Endometrium (tissue), 2 donors: Measurements from ENCODE around the gene WNK4.

ENCODE experiments used
- FAIRE-seq: peaks from 2 replicates; lab custom pipeline; 2012; peaks lifted over from hg19 to GRCh38; lab: Jason Lieb, UNC
- donor health status: control.
- donor health status: control.

Gene WNK4

DNA sequence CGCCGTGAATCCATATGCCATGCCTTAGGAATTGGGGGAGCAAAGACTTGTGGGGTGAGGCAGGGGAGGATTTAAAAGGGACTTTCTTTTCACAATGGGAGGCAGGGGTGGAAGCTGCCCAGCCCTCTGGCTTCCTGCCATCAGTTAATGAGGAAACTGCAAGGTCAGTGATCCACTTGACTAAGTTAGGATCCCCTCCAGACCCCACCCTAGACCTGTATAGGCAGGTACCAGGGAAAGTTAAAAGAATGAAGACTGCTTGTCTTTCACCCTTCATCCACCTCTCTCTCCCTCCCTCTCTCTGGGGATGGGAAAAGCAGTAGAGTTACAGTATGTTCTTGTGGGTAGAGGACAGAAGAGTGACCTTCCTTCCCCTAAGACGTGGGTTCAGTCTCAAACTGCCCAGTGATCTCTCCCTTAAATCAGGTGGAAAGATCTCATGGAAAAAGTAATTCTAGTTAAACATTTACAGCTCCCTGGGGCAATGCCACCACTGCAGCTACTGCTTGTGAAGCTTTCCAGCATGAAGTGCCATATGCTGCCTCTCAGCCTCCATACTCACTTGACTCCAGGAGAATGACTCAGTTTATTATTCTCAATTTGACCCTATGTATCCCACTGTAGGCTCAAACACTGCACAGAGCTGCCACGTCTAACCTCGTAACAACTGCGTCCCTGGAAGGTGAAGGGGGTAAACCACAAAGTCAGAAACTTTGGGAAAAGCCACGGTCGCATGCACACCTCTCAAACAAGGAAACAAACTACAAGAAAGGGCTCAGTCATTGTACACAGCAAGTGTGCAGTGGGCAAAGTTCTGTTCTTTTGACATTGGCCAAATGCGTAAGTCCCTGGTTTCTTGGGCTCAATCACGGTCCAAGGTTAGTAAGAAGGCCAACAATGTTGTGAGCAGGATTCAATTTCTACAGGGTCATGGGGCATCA, 16.9 kb downstream of the WNK4 start:
- no peak for FAIRE-seq

DNA sequence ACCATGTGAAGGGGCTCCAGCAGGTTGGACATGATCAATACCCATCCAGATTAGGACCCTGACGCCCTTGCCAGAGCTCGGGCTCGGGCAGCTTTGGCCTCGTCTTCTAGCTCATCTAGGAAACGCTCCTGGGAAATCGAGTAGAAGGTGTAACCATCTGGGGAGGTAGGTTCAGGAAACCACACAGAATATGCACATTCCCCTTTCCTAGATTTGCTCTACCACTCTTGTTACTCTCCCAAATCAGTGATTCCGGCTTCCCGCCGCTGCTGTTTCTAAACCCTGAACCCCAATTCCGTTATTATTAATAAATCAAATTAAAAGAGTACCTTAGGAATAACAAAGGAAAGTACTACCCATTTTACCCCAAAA, 17.6 kb downstream of the WNK4 start:
- no peak for FAIRE-seq

DNA sequence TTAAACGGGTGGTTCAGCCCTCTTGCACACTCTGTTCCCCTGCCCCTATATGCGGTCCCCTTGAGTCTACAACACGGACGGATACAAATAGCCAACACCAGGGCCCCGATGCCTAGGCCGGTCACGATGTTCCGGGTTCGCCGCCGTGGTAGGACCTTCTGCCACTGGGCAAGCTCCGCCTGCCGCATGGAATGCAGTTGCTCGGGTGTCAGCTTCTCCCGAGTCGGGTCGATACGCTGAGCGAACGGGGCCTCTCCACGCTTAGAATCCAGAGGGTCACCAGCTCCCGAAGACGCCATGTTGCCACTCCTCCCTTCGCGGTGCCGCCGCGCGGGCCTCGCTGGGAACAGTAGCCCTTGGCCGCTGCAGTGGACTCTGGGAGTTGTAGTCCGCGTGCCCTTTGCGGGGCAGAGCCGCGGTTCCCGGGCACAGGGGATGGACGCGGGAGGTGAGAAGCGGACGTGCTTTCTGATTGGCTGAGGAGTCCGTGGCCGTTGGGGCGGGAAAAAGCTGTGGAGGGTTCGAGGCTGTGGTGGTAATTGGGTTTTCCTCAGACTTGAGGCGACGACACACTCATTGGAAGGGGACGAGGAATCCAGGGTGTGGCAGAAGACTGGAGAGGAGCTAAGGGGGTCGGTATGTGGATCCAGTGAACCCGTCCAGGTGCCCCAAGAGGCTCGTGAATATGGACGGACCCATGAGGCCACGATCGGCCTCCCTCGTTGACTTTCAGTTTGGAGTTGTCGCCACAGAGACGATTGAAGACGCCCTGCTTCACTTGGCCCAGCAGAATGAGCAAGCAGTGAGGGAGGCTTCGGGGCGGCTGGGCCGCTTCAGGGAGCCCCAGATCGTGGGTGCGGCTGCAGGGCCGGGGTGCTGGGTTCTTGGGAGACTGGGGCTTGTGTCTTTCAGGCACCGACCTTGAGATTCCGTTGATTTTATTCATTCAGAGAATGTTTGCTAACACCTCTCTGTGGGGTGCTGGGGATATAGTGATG, 18.3 kb downstream of the WNK4 start, which contains the start of the genes CNTD1 and COA3:
Gene CNTD1, plus strand, starts transcription at position 479 of the 998 bp plus-strand sequence. Its CDS starts 207 bp downstream, at position 686.
Gene COA3, minus strand, starts transcription at position 322 of the 998 bp plus-strand sequence. Its CDS starts 23 bp downstream, at position 299.
- FAIRE-seq, result no peak

DNA sequence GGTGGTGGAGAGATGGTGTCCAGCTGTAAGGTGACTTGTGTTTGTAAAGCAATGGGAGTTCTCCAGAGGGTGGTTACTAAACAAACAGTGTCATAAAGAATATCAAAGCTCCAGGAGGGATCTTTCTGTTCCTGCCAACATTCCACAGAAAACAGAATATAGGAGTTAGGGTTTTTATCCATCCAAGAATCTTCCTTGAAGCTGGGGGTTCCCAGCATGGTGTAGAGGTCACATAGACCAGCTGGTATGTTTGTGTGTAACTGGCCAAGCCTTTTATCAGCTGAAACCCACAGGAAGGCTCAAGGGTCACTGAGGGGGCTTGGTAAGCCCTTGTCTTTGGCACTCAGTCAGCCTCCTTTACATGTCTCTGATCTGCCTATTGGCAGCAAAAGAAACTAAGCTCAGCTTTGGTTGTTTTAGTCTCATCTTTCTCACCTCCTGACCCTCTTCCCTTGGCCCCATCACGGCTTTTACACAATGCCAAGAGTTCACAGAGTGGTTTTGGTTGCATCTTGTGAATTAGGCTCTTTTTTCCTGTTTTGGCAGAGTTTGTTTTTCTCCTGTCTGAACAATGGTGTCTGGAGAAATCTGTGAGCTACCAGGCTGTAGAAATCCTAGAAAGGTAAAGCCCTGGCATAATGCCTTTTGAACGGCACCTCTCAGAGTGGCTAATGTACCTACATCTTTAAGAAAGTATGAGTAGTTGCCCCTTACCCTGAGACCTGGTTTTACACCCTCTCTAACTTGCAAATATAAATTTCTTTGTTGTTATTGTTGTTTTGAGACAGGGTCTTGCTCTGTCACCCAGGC, 22.9 kb downstream of the WNK4 start:
- FAIRE-seq, result no peak

DNA sequence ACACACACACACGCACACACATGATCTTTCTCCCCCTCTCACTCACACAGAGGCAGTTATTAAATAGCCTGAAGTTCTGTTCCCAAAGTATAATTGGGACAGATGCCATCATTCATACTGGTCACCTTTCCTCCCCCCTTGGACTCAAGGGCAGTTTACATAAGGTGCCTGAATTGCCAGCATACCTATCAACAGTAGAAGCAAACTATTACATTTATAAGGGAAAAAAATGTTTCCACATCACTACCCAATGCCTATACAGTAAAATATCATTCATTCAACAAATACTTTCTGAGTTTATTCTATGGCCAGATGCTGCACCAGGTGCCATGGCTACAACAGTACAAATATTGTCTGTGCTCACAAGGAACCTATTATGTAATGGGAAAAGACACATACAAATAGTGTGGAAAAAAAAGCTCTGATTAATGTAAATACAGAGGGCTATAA, 24.5 kb downstream of the WNK4 start:
- FAIRE-seq, result no peak

DNA sequence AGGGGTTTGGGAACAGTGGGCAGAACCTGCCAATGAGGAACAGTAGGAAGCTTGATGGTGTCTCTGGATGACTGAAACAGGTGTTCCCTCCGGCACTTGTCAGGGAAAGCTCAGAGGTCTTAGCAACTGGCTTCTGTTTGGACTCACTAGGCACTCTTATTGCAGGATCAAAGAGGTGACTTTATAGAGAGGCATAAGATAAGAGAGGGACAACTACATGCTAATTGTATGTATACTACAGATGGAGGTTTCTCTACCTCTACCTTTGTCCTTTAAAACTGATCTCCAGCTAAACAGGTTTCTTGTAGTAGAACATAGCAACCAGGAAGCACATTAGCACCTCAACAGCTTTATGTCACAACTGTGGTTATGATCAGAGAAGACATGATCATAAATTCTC, 25.8 kb downstream of the WNK4 start:
- FAIRE-seq, result no peak

DNA sequence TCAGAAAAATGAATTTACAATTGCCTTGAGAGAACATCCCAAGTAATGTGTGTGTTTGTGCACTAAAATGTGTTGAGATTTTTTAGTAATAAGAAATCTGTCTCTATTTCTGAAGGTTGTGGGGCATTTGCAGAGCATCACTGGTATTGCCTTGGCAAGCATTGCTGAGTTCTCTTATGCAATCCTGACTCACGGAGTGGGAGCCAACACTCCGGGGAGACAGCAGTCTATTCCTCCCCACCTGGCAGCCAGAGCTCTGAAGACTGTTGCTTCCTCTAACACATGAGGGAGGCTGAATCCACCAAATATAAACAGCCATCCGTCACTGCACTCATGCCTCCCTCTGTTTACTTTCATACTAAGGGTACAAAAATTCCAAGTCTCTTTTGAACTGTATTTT, 28.8 kb downstream of the WNK4 start:
- FAIRE-seq, result no peak

DNA sequence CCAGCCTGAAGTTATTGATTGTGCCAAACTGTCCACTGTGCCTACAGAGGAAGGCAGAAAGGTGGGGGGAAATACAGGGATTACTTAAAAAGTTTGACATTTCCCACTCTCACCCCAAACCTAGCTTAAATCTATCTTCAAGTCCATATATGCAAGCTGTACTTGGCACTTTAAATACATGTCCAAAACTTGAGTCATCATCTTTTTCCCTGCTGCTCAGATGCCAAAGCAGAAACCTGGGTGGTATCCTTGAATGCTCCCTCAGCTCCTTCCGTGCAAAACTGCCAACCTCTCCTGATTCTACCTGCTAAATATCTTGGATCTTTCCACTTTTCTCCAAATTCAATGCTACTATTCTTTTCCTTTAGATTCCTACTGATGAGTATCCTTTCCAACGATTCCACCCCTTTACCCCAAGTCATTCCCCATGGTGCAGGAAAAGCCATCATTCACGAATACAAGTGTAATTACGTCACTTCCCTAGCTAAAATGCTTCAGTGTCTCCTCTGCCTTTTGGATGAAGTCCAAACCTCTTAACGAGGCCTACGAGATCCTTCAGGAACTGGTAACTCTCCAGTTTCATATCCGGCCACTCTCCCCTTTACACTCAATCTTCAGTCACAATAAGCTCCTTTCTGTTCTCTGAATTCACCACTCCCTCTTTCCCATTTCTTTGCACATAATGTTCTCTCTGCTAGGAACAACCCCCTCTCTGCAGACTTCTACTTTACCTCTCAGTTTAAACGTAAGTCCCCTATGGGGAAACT, 34.4 kb downstream of the WNK4 start:
- FAIRE-seq, result no peak

DNA sequence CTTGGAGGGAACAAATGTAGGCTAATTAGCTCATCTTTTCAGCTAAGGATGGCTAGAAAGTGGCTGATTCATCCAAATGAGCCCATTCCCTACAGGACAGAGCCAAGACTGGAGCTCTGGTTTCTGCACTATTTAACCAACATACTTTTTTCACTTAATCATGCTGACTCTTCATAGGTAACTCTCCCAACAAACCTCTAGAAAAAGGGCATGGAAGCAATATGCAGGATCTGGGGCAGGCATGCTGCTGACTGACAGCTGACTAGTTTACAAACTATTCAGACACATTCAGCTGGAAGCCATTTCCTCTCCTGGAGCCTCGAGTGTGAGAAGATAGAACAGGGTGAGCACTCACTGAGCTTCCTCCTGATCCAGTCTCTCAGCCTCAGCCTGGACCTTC, 37.5 kb downstream of the WNK4 start:
- no peak for FAIRE-seq

DNA sequence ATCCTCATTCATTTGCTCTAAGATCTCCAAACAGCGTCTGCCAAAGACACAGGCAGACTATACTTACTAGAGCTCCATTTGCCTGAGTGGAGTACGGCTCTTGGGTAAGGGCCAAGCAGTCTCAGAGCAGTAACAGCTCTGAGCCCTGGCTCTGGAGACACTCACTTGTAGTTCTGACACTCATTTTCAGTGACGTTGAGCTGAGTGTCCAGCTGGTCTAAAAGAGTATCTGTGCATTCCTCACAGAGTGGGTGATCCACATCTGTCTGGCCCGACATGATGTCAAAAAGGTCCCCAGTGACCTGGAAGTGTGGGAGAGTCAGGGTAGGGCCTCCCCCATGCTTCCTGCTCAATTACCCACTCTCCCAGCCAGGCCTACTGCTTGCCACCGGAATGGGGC, 38.0 kb downstream of the WNK4 start:
- FAIRE-seq, result no peak

DNA sequence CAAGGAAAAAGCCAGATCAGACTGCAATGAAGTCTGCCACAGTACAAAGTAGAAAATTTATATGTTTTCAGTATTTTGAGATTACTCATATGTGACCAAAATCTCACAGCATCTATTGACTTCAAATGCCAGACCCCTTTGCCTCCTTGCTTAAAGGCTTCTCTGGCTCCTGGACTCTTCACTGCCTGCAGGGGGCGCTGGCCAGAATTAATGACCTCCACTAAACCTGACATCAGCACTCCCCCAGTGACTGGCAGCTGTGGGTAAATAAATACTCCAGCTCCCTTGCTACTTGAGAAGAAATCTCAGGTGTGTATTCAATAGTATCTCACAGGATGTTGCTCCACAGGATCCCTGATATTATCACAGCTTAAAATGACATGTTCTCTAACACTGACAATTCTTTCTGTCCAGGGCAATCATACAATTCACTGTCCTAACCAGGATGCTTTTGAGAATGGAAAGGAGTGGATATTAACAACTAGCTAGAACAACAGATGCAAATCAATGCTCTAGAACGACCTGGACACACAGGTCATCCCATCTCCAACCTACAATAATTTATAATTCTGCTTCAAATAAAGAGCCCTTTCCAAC, 39.6 kb downstream of the WNK4 start:
- FAIRE-seq, result no peak

DNA sequence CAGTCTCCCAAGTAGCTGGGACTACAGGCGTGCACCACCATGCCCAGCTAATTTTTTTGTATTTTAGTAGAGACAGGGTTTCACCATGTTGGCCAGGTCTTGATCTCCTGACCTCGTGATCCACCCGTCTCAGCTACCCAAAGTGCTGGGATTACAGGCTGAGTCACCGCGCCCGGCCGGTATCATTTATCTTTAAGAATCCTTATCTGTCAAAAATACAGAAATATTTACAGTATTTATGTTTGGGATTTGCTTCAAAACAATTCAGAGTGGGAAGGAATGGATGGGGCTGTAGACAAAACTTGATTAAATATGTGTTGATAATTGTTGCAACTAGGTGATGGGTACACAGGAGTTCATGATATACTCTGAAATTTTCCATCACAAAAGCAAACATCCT, 40.8 kb downstream of the WNK4 start:
- no peak for FAIRE-seq

DNA sequence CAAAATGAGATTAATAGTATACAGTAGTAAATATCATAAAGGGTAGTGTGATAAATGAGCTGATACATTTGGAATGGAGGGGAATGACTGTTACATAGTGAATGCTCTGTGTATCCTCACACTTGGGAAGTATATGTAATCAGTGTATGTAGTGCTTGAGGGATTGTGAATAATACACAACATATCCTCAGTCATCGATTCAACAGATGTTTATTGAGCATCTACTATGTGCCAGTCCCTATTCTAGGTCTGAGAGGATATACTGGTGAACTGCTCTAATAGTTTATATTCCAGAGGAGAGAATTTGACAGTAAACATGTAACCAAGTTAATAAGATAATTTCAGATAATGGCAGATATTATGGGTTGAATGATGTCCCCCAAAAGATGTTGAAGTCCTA, 47.1 kb downstream of the WNK4 start:
- FAIRE-seq, result no peak

DNA sequence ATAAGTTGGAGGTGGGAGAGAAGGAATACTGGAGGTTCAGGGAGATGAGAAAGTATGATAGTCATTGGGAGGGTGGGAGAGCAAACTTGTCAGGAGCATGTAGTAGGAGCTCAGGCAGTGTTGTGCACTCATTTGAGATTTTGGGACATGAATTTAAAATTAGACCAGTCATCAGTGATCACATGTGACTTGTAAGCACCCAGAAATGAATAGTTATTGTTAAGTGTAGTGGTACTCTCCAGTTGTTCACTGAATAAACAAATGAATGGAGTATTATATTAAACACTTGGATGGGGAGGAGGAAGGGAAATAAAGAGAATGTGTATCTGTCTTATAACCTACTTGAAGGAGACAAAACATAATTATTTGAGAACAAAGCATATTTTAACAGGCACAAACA, 50.6 kb downstream of the WNK4 start:
- no peak for FAIRE-seq

DNA sequence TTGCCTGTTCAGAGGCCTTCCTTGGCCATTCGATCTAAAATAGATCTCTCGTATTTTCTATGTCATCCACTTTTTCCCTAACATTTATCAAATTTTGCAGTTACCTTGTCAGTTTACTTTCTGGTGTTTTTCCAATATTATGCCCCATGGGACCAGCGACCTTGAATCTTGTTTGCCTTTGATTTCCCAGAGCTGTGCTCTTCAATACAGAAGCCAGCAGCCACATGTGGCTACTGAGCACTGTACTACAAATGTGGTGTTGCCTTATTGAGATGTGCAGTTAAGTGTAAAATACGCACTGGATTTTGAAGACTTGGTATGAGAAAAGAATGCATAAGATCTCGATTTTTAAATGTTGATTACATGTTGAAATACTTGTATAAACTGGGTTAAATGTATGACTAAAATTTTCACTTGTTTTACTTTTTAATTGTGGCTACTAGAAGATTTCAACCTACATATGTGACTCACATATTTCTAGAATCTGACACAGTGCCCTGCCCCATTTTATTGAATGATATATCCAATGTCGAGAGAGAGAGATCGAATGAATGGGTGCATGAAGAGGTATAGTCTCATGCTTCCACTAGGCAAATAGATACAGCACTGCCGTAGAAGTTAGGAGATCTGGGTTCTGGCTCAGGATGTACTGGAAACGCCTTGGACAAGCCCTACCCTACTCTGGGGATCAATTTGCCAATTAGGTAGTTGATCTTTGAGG, 52.0 kb downstream of the WNK4 start:
- FAIRE-seq, result no peak

DNA sequence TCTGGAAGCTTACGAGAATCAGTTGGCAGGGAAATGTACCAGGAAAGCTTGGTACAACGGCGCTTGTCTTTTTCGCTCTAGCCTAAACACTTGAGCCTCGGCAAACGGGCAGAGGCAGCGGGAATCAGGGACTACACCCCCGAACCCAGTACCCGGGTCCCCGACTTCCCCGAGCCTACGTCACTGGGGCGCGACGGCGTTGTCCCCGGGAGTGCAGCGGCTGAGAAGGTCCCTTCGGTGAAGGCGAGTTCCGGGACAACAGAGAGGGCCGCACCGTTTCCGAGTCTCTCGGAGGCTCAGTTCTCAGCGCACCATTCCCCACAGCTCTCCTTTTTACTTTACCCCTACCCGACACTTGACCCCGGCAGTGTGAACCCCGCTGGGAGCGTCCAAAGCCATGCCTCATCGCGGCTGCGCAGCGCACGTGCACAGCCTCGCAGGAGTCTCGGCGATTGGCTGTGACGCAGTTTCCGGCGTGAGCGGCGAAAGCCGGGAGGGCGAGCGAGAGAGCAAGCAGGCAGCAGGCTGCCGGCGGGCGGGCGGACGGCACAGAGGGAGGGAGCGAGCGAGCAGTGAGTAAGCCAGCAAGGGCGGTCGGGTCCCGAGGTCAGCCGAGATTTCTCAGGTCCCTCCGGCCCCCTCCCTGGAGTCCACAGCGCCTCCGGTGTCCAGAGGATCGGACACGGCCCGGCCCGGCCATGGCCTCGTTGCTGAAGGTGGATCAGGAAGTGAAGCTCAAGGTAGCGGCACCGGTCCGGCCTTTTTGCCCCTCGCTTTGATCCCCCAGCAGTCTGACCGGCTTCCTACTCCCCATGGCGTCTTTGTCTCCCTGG, 52.7 kb downstream of the WNK4 start, which contains the start of gene PSME3:
Gene PSME3, plus strand, starts transcription at position 464 of the 833 bp plus-strand sequence. Its CDS starts 235 bp downstream, at position 699.
- no peak for FAIRE-seq

DNA sequence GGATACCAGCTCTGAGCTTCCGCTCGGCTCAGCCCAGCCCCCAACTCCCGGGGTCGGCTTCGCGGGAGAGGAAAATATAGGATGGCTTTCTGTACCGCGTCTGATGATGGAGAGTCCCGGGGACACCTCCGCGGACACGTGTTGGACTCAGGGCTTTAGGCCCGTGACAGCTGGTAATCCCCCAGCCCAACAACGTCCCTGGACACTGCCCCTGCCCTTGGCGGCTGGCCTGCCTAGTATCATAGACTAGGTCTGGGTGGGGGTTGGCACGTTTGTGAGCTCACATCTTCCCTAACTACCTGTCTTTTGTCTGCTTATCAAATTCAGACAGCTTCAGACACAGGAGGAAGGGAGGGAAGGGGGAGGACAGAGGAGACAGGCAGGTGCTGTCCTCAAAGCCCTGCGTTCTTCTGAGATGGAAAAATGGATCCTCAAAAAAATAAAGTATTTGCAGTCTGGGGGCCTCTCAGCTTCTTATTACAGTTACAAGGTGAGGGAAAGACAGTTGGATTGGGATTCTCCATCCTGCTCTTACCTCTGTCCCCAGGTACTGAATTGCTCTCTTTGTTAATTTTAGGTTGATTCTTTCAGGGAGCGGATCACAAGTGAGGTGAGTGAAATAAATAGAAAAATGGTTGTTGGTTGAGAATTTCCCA, 53.5 kb downstream of the WNK4 start:
- FAIRE-seq, result no peak

DNA sequence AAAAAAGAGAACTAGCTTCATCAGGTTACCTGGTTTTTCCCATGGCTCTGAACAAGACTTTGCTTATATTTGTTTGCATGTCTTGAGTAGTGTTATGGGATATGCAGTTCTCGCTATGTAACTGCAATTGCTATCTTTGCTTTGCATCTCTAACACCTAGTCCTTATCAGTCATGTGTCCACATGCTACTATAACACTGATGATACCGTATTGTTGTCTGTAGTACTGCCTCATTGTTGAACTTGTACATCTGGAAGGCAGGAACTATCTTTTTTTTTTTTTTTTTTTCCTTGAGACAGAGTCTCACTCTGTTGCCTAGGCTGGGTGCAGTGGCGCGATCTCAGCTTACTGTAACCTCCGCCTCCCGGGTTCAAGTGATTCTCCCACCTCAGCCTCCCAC, 55.3 kb downstream of the WNK4 start:
- FAIRE-seq, result no peak
